Tibial nerve (tissue), 3 donors: ENCODE results near the gene PTGDS.

Experiments used
- POLR2A ChIP-seq, 2 donors: fragments of 450-650 bp; IDR thresholded peaks; one replicate each; pipeline ENCODE4 v1.6.1; 2017; ENCODE audit warnings: antibody characterized with exemption in 2 of 2, mild to moderate bottlenecking in 2 of 2, moderate library complexity in 2 of 2
- TF ChIP-seq, protein P1 (sequence below), 5 experiments: fragments of 200-600 bp in 3 of 5; fragments of 450-650 bp in 2 of 5; sonication (generic) in 3 of 5; IDR thresholded peaks; one replicate each; pipeline ENCODE4 v1.5.1; 2016 to 2019; ENCODE audit warnings: antibody characterized with exemption in 5 of 5, mild to moderate bottlenecking in 3 of 5, moderate library complexity in 2 of 5

DNA sequence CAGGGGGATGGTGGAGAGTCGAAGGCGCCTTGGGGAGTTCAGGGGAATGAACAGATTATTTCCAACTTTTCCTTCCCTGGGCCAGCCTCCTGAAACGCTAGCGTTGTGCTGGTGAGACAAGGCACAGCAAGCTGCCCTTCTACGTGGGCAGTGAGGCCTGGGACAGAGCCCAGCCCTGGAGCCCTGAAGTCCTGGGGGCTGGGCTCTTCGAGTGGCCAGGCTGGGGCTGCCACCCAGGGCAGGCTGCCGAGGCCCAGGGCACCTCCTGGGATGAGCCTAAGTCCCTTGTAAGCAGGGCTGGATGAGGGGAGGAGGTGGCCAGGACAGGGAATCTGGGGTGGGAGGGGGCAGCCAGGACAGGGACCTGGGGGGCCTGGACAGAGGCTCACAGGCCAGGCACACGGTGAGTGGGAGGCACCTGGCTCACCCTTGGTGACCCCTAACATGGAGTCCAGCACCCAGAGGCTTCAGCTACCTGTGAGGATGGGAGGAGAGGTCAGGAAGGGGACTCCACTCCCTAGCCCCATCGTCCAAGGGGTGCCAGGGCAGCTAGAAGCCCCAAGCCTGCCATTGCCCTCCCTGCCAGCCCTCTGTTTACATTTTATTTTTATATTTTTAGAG lies 26.5 kb upstream of the PTGDS start:
- no peak for TF ChIP-seq POLR2A (IDR thresholded peaks at IDR 0.05)
- TF ChIP-seq, protein P1, sequence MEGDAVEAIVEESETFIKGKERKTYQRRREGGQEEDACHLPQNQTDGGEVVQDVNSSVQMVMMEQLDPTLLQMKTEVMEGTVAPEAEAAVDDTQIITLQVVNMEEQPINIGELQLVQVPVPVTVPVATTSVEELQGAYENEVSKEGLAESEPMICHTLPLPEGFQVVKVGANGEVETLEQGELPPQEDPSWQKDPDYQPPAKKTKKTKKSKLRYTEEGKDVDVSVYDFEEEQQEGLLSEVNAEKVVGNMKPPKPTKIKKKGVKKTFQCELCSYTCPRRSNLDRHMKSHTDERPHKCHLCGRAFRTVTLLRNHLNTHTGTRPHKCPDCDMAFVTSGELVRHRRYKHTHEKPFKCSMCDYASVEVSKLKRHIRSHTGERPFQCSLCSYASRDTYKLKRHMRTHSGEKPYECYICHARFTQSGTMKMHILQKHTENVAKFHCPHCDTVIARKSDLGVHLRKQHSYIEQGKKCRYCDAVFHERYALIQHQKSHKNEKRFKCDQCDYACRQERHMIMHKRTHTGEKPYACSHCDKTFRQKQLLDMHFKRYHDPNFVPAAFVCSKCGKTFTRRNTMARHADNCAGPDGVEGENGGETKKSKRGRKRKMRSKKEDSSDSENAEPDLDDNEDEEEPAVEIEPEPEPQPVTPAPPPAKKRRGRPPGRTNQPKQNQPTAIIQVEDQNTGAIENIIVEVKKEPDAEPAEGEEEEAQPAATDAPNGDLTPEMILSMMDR (IDR thresholded peaks at IDR 0.05), result no peak
